ENCODE data around the gene CGRRF1. TPM values are rescaled to one million over a fixed set of nuclear protein-coding genes. Genes with fewer than 3 reads are reported as not detected.

The CGRRF1 gene
- total and polyA plus RNA-seq, 10 of the 15 experiments (the other 5 are each of a cell fraction or from before 2014, with no cell fraction given) = 5.5 to 47.7 (median 13.5) TPM

DNA sequence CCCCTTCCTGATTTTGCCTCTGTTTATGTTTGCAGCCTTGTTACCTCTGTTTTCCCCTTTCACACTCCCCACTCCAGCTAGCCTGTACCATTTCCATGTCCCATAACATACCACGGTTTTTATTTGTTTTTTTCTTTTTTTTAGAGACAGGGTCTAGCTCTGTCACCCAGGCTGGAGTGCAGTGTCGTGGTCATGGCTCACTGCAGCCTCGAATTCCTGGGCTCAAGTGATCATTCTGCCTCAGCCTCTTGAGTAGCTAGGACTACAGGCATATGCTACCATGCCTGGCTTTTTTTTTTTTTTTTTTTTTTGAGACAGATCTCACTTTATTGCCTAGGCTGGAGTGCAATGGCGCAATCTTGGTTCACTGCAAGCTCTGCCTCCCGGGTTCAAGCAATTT lies 38.8 kb downstream of the CGRRF1 start (continued):
- TF ChIP-seq, protein P1, sequence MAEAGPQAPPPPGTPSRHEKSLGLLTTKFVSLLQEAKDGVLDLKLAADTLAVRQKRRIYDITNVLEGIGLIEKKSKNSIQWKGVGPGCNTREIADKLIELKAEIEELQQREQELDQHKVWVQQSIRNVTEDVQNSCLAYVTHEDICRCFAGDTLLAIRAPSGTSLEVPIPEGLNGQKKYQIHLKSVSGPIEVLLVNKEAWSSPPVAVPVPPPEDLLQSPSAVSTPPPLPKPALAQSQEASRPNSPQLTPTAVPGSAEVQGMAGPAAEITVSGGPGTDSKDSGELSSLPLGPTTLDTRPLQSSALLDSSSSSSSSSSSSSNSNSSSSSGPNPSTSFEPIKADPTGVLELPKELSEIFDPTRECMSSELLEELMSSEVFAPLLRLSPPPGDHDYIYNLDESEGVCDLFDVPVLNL (IDR thresholded peaks at IDR 0.05; ENCODE audit: low read depth, low read length) = no peak
- TF ChIP-seq, protein P2, sequence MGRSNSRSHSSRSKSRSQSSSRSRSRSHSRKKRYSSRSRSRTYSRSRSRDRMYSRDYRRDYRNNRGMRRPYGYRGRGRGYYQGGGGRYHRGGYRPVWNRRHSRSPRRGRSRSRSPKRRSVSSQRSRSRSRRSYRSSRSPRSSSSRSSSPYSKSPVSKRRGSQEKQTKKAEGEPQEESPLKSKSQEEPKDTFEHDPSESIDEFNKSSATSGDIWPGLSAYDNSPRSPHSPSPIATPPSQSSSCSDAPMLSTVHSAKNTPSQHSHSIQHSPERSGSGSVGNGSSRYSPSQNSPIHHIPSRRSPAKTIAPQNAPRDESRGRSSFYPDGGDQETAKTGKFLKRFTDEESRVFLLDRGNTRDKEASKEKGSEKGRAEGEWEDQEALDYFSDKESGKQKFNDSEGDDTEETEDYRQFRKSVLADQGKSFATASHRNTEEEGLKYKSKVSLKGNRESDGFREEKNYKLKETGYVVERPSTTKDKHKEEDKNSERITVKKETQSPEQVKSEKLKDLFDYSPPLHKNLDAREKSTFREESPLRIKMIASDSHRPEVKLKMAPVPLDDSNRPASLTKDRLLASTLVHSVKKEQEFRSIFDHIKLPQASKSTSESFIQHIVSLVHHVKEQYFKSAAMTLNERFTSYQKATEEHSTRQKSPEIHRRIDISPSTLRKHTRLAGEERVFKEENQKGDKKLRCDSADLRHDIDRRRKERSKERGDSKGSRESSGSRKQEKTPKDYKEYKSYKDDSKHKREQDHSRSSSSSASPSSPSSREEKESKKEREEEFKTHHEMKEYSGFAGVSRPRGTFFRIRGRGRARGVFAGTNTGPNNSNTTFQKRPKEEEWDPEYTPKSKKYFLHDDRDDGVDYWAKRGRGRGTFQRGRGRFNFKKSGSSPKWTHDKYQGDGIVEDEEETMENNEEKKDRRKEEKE (IDR thresholded peaks at IDR 0.05) = no peak
- TF ChIP-seq HDAC6 (IDR thresholded peaks at IDR 0.05; ENCODE audit: unreplicated experiment) = no peak
- TF ChIP-seq MEF2B (IDR thresholded peaks at IDR 0.05; ENCODE audit: partially characterized antibody, poor library complexity, severe bottlenecking) = no peak
- no peak for TF ChIP-seq NR2C2 (IDR thresholded peaks at IDR 0.05; ENCODE audit: borderline replicate concordance, control insufficient read depth, insufficient read length, low read depth)
- TF ChIP-seq HDAC2 (IDR thresholded peaks at IDR 0.05) = no peak
- TF ChIP-seq EZH2 (IDR thresholded peaks at IDR 0.05; ENCODE audit: borderline replicate concordance, control insufficient read depth, low read depth, low read length) = no peak
- TF ChIP-seq POLR2AphosphoS5 (IDR thresholded peaks at IDR 0.05; ENCODE audit: low read length) = no peak
- no peak for TF ChIP-seq BMI1 (IDR thresholded peaks at IDR 0.05; ENCODE audit: borderline replicate concordance)
- no peak for TF ChIP-seq MTA2 (IDR thresholded peaks at IDR 0.05; ENCODE audit: low read depth)

Measured in GM12878 (cell line).